K562 (cell line): ENCODE results near the gene TCFL5. TPM values are rescaled to one million over a fixed set of nuclear protein-coding genes. Genes with fewer than 3 reads are reported as not detected.

Source experiments
- ATAC-seq: fragments of 200-7000 bp; cut with Tn5 transposase; 3 replicates; pipeline ENCODE4 v1.9.1; 2020; ENCODE audit warnings: moderate library complexity
- BruUV-seq: library from RNA; stranded (reverse); fragments of 400-500 nt; replicated peaks from 2 replicates; lab custom pipeline; 2021; lab: Mats Ljungman, UMichigan
- CTCF ChIA-PET: fragments of 300-600 bp; formaldehyde crosslinking; extraction: SDS; loops from one replicate; lab custom pipeline; 2021; ENCODE audit warnings: low intra/inter-chr PET ratio; lab: Yijun Ruan, JAX
- POLR2A ChIA-PET: fragments of 300-600, 350-650 bp; sonication (Branson Sonifier 250); formaldehyde crosslinking; extraction: SDS; loops from one replicate; lab custom pipeline; 2021; ENCODE audit warnings: antibody characterized with exemption, inconsistent platforms; lab: Yijun Ruan, JAX
- DNase-seq, 4 experiments: peaks; one replicate each; pipeline versions ENCODE4 v3.0.0 to v3.0.0-alpha.2; 2011 to 2018; ENCODE audit warnings: low spot score in 3 of 4, mixed read lengths in 3 of 4; ENCODE audit errors: extremely low read depth in 1 of 4
- FAIRE-seq: peaks from 2 replicates; lab custom pipeline; 2011; peaks lifted over from hg19 to GRCh38; lab: Jason Lieb, UNC
- H2AFZ ChIP-seq: 2 replicates; pipeline ENCODE4 v1.6.0; 2011; ENCODE audit warnings: low read depth, low read length, control low read depth, inconsistent platforms
- H3K27ac ChIP-seq: fragments of 200-600 bp; 3 replicates; pipeline ENCODE4 v1.8.0; 2011; ENCODE audit warnings: low read depth, mild to moderate bottlenecking, control low read depth, inconsistent platforms, low read length, moderate library complexity, mixed read lengths; ENCODE audit errors: extremely low read depth
- H3K27me3 ChIP-seq, 2 experiments: fragments of 300-600 bp in 1 of 2; 2 replicates in 1 of 2; 3 replicates in 1 of 2; pipeline versions ENCODE4 v1.6.0 to v1.8.0; 2011; ENCODE audit warnings: inconsistent platforms in 2 of 2, low read length in 2 of 2, mild to moderate bottlenecking in 1 of 2, mixed read lengths in 1 of 2, moderate library complexity in 1 of 2; ENCODE audit not compliant: control insufficient read depth in 2 of 2, insufficient read depth in 2 of 2
- H3K36me3 ChIP-seq: fragments of 300-600 bp; 3 replicates; pipeline ENCODE4 v1.8.0; 2011; ENCODE audit warnings: mild to moderate bottlenecking, low read length, inconsistent platforms; ENCODE audit not compliant: control insufficient read depth, insufficient read depth
- H3K4me1 ChIP-seq, 2 experiments: fragments of 200-600 bp in 1 of 2; replicated peaks in 1 of 2; 2 replicates in 1 of 2; 3 replicates in 1 of 2; pipeline versions ENCODE4 v1.5.1 to v1.8.0; 2011; ENCODE audit warnings: inconsistent platforms in 2 of 2, low read length in 2 of 2, mild to moderate bottlenecking in 1 of 2, mixed read lengths in 1 of 2, moderate library complexity in 1 of 2; ENCODE audit not compliant: control insufficient read depth in 2 of 2, insufficient read depth in 2 of 2
- H3K4me2 ChIP-seq: 2 replicates; pipeline ENCODE4 v1.6.1; 2011; ENCODE audit warnings: low read length, control low read depth, inconsistent platforms, mixed read lengths; ENCODE audit not compliant: insufficient read depth
- H3K4me3 ChIP-seq: fragments of 200-600 bp; sonication (generic), shearing (Covaris generic); 2 replicates; pipeline ENCODE4 v1.5.1; 2016; ENCODE audit warnings: control low read depth, inconsistent platforms
- H3K79me2 ChIP-seq: fragments of 200-600 bp; 3 replicates; pipeline ENCODE4 v1.8.0; 2011; ENCODE audit warnings: low read length, inconsistent platforms; ENCODE audit not compliant: control insufficient read depth, insufficient read depth
- H3K9ac ChIP-seq, 2 experiments: 2 replicates each; pipeline versions ENCODE4 v1.6.0 to v1.6.1; 2011; ENCODE audit warnings: low read depth in 2 of 2, low read length in 2 of 2, control low read depth in 1 of 2, inconsistent platforms in 1 of 2, mild to moderate bottlenecking in 1 of 2, mixed read lengths in 1 of 2; ENCODE audit not compliant: insufficient read depth in 1 of 2
- H3K9me1 ChIP-seq: one replicate; pipeline ENCODE4 v1.6.0; 2011; ENCODE audit warnings: inconsistent platforms, mild to moderate bottlenecking, low read length, moderate library complexity; ENCODE audit not compliant: control insufficient read depth, insufficient read depth
- H3K9me3 ChIP-seq: replicated peaks from 2 replicates; pipeline ENCODE4 v1.5.1; 2011; ENCODE audit warnings: low read depth, low read length, inconsistent platforms; ENCODE audit not compliant: control insufficient read depth, insufficient read depth
- H4K20me1 ChIP-seq: replicated peaks from 2 replicates; pipeline ENCODE4 v1.6.1; 2011; ENCODE audit warnings: low read length, inconsistent platforms, mixed read lengths; ENCODE audit not compliant: control insufficient read depth, insufficient read depth
- ERF ChIP-seq: fragments of 450-650 bp; formaldehyde crosslinking; IDR thresholded peaks from 2 replicates; pipeline ENCODE4 v1.4.0; 2020; ENCODE audit warnings: mild to moderate bottlenecking, mixed read lengths
- EZH2 ChIP-seq: IDR thresholded peaks from 2 replicates; pipeline ENCODE4 v1.6.1; 2012; ENCODE audit warnings: low read depth, mild to moderate bottlenecking, inconsistent platforms, low read length, borderline replicate concordance
- POLR2G ChIP-seq: fragments of 200-400 bp; formaldehyde crosslinking; IDR thresholded peaks from 2 replicates; pipeline ENCODE4 v1.6.1; 2017; ENCODE audit warnings: low read depth, mild to moderate bottlenecking, antibody characterized with exemption, low read length, moderate library complexity
- ZNF174 ChIP-seq: fragments of 250-450 bp; sonication (Bioruptor Pico); IDR thresholded peaks from 2 replicates; pipeline ENCODE4 v1.4.0; 2020; ENCODE audit warnings: mild to moderate bottlenecking
- ZNF24 ChIP-seq: fragments of 450-650 bp; IDR thresholded peaks from 2 replicates; pipeline ENCODE4 v1.6.1; 2016
- WGBS: fragments of 100-300 bp; shearing (Covaris generic); methylation state at CpG from one replicate; pipeline ENCODE4 v1.1.6; 2016; ENCODE audit warnings: low coverage, mixed read lengths; ENCODE audit not compliant: insufficient coverage; ENCODE audit errors: missing lambda C conversion rate; 5-methylcytosine and 5-hydroxymethylcytosine counted together
- in situ Hi-C: fragments of 300-500 bp; cut with MboI; formaldehyde crosslinking; loops from 4 replicates; pipeline ENCODE4 v1.15.0; 2018; ENCODE audit warnings: inconsistent platforms, mixed read lengths
- intact Hi-C: fragments of 100-400 bp; cut with micrococcal nuclease; formaldehyde crosslinking; loops from 2 replicates; pipeline ENCODE4 v1.14.2; 2022
- polyA plus RNA-seq, 8 experiments: library from polyadenylated mRNA; depleted of rRNA in 4 of 8; stranded (reverse) in 5 of 8; unstranded in 3 of 8; fragments of >200 nt; fragmentation: Nextera tagmentation in 2 of 8; fragmentation: Illumina TruSeq in 1 of 8; extraction: Ambion mirVana in 2 of 8; extraction: Trizol in 1 of 8; gene quantifications; 2 replicates each; pipeline versions ENCODE4 v1.2.1 to v1.2.3, GENCODE V29; 2011 to 2014; ENCODE audit warnings: inconsistent platforms in 1 of 8, missing spikeins in 1 of 8
- total RNA-seq, 7 experiments: library from RNA; depleted of rRNA in 6 of 7; stranded (reverse); fragments of >200 nt in 6 of 7; fragmentation: Illumina TruSeq in 2 of 7; extraction: Trizol in 2 of 7; gene quantifications; 2 replicates each; pipeline versions ENCODE4 v1.2.1 to v1.2.3, GENCODE V29; 2011 to 2021; ENCODE audit warnings: low replicate concordance in 1 of 7

The TCFL5 gene
- total and polyA plus RNA-seq, 9 of the 15 experiments (the other 6 are each of a cell fraction or from before 2014, with no cell fraction given) = 1.00 to 12.6 (median 9.1) TPM

DNA sequence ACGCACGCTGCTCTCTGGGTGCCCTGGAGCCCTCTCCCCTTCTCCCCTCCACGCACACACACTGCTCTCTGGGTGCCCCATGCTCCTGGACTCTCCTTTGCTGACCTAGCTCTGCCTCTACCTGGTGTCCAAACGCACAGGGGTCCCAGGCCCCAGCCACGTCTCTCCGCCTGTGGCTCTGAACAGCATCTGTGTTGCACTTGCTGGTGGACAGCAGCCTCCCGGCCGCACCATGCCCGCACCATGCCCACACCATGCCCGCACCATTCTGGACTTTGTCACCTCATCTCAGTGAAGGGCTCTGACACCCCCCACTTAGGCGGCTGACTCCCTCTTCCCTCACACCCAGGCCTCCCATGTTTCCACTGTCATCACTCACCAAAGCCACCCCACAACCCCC lies 21.8 kb downstream of the TCFL5 start:
- BruUV-seq = no TSS peak
- H3K9me3 ChIP-seq = no peaks in the 10 kb centered on the region
- peaks cover 6 to 37% of the 10 kb centered on the region in 2 experiments; a peak in 4 of 5 replicates for H3K4me1 ChIP-seq
- H3K4me3 ChIP-seq = no peak overlapping the region
- in situ Hi-C loops (no loop called here), intact Hi-C loops (no loop called here)
- FAIRE-seq = no peak
- H3K9ac ChIP-seq = peak overlapping the region in 1 of 2 experiments; percentile 10; a peak in 1 of 4 replicates
- H3K9me1 ChIP-seq = no peaks in the 10 kb centered on the region
- no peaks in the 10 kb centered on the region for H3K36me3 ChIP-seq
- no peak for ATAC-seq
- 56% methylated on average over 11 of the region's 11 CpGs for WGBS
- no peak overlapping the region for H3K27ac ChIP-seq
- H3K4me2 ChIP-seq = no peak overlapping the region
- no peak for DNase-seq
- H4K20me1 ChIP-seq = no peaks in the 10 kb centered on the region
- H2AFZ ChIP-seq = no peak overlapping the region
- no peaks in the 10 kb centered on the region for H3K79me2 ChIP-seq
- TF ChIP-seq POLR2G (0 out of 2 replicates have a peak, but pooled peaks have one; percentile 4), EZH2 (no peak), ZNF24 (no peak)
- ChIA-PET POLR2A (interaction anchor here (1.0 kb wide), 1 partner anchor 11 kb away, joined by 4 read pairs; no protein-coding TSS in a partner anchor), CTCF (no interaction called here)
- H3K27me3 ChIP-seq = peaks cover 0 to 9% of the 10 kb centered on the region in 2 experiments; a peak in 2 of 5 replicates

DNA sequence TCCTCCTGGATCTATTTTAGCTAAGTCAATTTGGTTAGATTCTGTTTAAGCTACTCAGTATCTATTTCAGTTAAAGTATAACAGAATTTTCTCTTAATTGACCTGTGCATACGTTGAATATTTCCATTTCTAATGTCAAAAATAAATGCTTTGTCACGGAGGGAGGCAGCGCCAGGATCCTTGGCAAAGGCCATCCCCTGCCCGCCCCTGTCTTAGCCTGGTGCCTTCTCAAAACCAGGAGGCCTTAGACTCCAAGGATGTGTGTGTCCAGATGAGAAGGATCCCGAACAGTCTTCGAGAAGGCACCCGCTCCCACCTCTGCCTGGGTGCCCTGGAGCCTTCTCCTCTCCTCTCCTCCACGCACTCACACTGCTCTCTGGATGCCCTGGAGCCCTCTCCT lies 22.4 kb downstream of the TCFL5 start:
- CTCF ChIA-PET = no interaction called here
- TF ChIP-seq ZNF174 (CRISPR knock-in tag) (no peak), ERF (CRISPR knock-in tag) (no peak)
- 71% methylated on average over 8 of the region's 8 CpGs for WGBS
- Histone ChIP-seq H3K4me1 (peaks cover 6 to 37% of the 10 kb centered on the region in 2 experiments; a peak in 4 of 5 replicates), H3K9ac (no peak overlapping the region), H3K36me3 (no peaks in the 10 kb centered on the region), H2AFZ (no peak overlapping the region), H3K4me2 (no peak overlapping the region), H3K9me1 (no peaks in the 10 kb centered on the region), H3K27me3 (peaks cover 0 to 9% of the 10 kb centered on the region in 2 experiments; a peak in 2 of 5 replicates), H4K20me1 (no peaks in the 10 kb centered on the region), H3K27ac (no peak overlapping the region), H3K4me3 (no peak overlapping the region), H3K79me2 (no peaks in the 10 kb centered on the region), H3K9me3 (no peaks in the 10 kb centered on the region)
- in situ Hi-C loops = no loop called here
- no peak for ATAC-seq
- intact Hi-C loops = no loop called here
- FAIRE-seq = no peak
- POLR2A ChIA-PET = interaction anchor here (0.7 to 1.0 kb wide), 2 partner anchors 11 to 952 kb away, joined by 3 to 4 read pairs; no protein-coding TSS in a partner anchor
- DNase-seq = no peak
- no TSS peak for BruUV-seq
